Measurements from ENCODE around the gene ZBTB40. TPM values are rescaled to one million over a fixed set of nuclear protein-coding genes. Genes with fewer than 3 reads are reported as not detected.

The ZBTB40 gene
- total RNA-seq, 4 donors from 2014 or later: 12.0 to 17.3 (median 12.5) TPM

DNA sequence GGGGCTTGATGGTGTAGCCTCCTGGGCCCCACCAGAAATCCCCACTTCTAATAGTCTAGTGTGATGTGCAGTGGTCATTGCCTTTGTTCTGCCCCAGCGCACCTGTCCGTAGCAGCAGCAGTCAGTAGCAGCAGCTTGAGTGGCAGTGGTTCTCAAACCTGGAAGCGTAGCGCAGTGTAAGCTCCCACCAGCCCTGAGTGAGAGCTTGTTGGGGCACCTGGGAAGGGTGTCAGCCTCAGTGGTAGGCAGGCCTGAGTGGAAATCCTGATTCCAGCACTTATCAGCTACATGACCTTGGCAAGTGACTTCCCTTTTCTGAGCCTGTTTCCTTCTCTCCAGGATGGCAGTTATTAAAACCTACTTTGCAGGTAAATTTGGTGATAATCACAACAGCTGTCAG is 70.0 kb downstream of the ZBTB40 start:
- H3K4me1 ChIP-seq: no peaks in the 10 kb centered on the region
- DNase-seq (no peak), ATAC-seq (no peak)
- in situ Hi-C loops (cut with MboI; ENCODE audit: low sequenced_read_pairs in 4 of 4): no loop called here
- TF ChIP-seq, protein P1, sequence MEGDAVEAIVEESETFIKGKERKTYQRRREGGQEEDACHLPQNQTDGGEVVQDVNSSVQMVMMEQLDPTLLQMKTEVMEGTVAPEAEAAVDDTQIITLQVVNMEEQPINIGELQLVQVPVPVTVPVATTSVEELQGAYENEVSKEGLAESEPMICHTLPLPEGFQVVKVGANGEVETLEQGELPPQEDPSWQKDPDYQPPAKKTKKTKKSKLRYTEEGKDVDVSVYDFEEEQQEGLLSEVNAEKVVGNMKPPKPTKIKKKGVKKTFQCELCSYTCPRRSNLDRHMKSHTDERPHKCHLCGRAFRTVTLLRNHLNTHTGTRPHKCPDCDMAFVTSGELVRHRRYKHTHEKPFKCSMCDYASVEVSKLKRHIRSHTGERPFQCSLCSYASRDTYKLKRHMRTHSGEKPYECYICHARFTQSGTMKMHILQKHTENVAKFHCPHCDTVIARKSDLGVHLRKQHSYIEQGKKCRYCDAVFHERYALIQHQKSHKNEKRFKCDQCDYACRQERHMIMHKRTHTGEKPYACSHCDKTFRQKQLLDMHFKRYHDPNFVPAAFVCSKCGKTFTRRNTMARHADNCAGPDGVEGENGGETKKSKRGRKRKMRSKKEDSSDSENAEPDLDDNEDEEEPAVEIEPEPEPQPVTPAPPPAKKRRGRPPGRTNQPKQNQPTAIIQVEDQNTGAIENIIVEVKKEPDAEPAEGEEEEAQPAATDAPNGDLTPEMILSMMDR (IDR thresholded peaks at IDR 0.05 in 4 of 5, conservative IDR thresholded peaks at IDR 0.05 in 1 of 5): no peak
- TF ChIP-seq POLR2A (IDR thresholded peaks at IDR 0.05): no peak
- no peaks in the 10 kb centered on the region for H3K27me3 ChIP-seq
- no peak overlapping the region for H3K4me3 ChIP-seq
- intact Hi-C loops (cut with DNase I; ENCODE audit: low total_unique reads): no loop called here
- H3K9me3 ChIP-seq: no peaks in the 10 kb centered on the region
- peaks cover 0 to 95% of the 10 kb centered on the region in 2 donors for H3K36me3 ChIP-seq
- H3K27ac ChIP-seq: no peak overlapping the region

DNA sequence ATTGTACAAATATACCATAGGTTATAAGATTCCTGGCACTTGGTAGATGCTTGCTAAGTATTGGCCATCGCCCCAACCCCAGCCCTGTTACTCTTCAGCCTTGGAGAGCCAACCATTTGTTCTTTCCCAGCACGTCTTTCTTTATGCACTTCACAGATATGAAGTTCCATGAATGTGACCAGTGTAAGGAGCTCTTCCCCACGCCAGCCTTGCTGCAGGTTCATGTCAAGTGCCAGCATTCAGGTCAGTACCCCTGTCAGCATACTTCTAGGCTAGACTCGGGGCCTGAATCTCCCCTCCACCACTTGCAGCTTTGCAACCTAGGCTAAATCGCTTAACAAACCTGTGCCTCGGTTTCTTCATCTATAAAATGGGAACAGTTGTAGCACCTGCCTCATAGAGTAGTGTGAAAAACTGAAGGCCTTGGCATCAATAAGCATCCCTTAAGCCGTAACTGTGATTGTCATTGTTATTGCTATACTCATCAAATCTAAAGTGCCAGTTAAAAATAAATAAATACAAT is 70.6 kb downstream of the ZBTB40 start:
- peaks cover 0 to 94% of the 10 kb centered on the region in 2 donors for H3K36me3 ChIP-seq
- ATAC-seq (no peak), DNase-seq (no peak)
- H3K27ac ChIP-seq: no peak overlapping the region
- no peak for TF ChIP-seq POLR2A (IDR thresholded peaks at IDR 0.05)
- TF ChIP-seq, protein P1 (IDR thresholded peaks at IDR 0.05 in 4 of 5, conservative IDR thresholded peaks at IDR 0.05 in 1 of 5): no peak
- in situ Hi-C loops (cut with MboI; ENCODE audit: low sequenced_read_pairs in 4 of 4): no loop called here
- no peaks in the 10 kb centered on the region for H3K27me3 ChIP-seq
- no peak overlapping the region for H3K4me3 ChIP-seq
- intact Hi-C loops (cut with DNase I; ENCODE audit: low total_unique reads): no loop called here
- H3K9me3 ChIP-seq: no peaks in the 10 kb centered on the region
- H3K4me1 ChIP-seq: no peaks in the 10 kb centered on the region

DNA sequence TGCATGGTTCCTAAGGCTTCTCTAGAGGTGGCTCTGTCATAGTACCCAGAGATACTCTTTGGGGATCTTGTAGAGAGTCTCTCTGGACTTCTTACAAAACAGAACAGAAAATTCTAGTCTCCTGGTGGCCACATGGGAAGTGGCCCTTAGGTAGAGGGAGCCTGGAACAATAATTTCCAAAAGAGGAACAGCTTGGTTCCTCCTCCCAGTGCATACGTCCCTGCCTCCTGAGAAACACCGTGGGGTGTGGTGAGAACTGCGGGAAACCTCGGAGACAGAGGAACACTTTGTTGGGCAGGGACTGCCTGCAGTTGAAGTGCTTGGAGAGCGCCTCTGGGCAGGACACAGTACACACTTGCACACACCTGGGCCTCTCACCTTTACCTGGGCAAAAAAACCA is 72.8 kb downstream of the ZBTB40 start:
- TF ChIP-seq, protein P1 (IDR thresholded peaks at IDR 0.05 in 4 of 5, conservative IDR thresholded peaks at IDR 0.05 in 1 of 5): no peak
- no peak for TF ChIP-seq POLR2A (IDR thresholded peaks at IDR 0.05)
- Histone ChIP-seq H3K4me1 (no peaks in the 10 kb centered on the region), H3K27me3 (no peaks in the 10 kb centered on the region), H3K27ac (no peak overlapping the region), H3K36me3 (peaks cover 0 to 82% of the 10 kb centered on the region in 2 donors), H3K9me3 (no peaks in the 10 kb centered on the region), H3K4me3 (no peak overlapping the region)
- no peak for ATAC-seq
- intact Hi-C loops (cut with DNase I; ENCODE audit: low total_unique reads): no loop called here
- in situ Hi-C loops (cut with MboI; ENCODE audit: low sequenced_read_pairs in 4 of 4): no loop called here
- no peak for DNase-seq

DNA sequence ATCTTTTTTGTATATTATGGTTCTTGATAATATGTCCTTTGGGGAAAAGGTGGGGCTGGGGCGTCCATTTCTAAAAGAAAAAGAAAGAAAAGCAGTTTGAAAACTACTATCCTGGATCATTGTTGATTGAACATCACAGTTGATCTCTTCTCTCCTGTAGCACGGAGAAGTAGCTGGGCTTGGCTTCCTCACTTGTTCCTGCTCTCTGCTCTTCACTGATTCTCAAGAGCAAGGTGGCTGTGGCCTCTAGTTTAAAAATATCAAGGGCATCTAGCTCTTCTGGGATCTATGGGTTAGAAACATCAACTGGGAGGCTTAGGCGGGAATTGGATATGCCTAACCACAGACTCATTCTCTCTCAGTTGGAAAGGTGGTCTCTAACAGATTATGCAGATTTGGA is 73.6 kb downstream of the ZBTB40 start:
- no peaks in the 10 kb centered on the region for H3K27me3 ChIP-seq
- H3K9me3 ChIP-seq: no peaks in the 10 kb centered on the region
- H3K36me3 ChIP-seq: peaks cover 0 to 75% of the 10 kb centered on the region in 2 donors
- in situ Hi-C loops (cut with MboI; ENCODE audit: low sequenced_read_pairs in 4 of 4) (no loop called here), intact Hi-C loops (cut with DNase I; ENCODE audit: low total_unique reads) (no loop called here)
- ATAC-seq (no peak), DNase-seq (no peak)
- no peaks in the 10 kb centered on the region for H3K4me1 ChIP-seq
- H3K4me3 ChIP-seq: no peak overlapping the region
- TF ChIP-seq, protein P1 (IDR thresholded peaks at IDR 0.05 in 4 of 5, conservative IDR thresholded peaks at IDR 0.05 in 1 of 5): no peak
- no peak for TF ChIP-seq POLR2A (IDR thresholded peaks at IDR 0.05)
- H3K27ac ChIP-seq: no peak overlapping the region

DNA sequence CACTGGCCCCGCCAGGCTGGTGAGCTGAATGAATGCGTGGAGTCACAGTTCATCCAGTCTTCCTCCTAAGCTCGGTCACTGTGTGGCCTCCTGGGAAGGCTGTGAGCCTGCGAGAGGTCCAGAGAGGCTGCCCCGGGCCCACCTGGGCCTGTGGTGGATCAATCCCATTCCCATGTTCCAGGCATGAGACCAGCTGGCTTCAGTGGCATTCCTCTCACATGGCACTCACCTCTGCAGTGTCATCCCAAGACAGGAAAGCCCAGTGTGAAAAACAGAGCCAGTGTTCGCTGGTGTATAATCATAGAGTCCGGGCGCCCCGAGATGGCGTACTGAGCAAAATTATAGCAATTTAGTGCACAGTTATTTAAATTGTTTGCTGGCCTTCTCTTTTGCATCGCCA is 74.0 kb downstream of the ZBTB40 start:
- H3K27ac ChIP-seq: no peak overlapping the region
- intact Hi-C loops (cut with DNase I; ENCODE audit: low total_unique reads): no loop called here
- DNase-seq (no peak), ATAC-seq (no peak)
- H3K27me3 ChIP-seq: no peaks in the 10 kb centered on the region
- no peaks in the 10 kb centered on the region for H3K4me1 ChIP-seq
- in situ Hi-C loops (cut with MboI; ENCODE audit: low sequenced_read_pairs in 4 of 4): no loop called here
- no peak overlapping the region for H3K4me3 ChIP-seq
- H3K36me3 ChIP-seq: peaks cover 0 to 70% of the 10 kb centered on the region in 2 donors
- no peaks in the 10 kb centered on the region for H3K9me3 ChIP-seq
- TF ChIP-seq, protein P1 (IDR thresholded peaks at IDR 0.05 in 4 of 5, conservative IDR thresholded peaks at IDR 0.05 in 1 of 5): no peak
- TF ChIP-seq POLR2A (IDR thresholded peaks at IDR 0.05): no peak

All from gastrocnemius medialis (tissue), 4 donors.